NCI-H1694 (cell line): Measurements from ENCODE around the gene MT1B.

Experiments used
- DNase-seq: peaks from one replicate; lab custom pipeline; 2025; lab: John Stamatoyannopoulos, UW

MT1B gene

GRCh38 chr16:56651586-56651985 is at the start of gene MT1B:
Gene MT1B, plus strand, starts transcription at chr16:56651886. Its CDS starts 68 bp downstream, at chr16:56651954.
- DNase-seq, result no peak

- DNase-seq, result peak; percentile 44
Measured at GRCh38 chr16:56603589-56603988, 48.1 kb upstream of the MT1B start.

GRCh38 chr16:56604966-56605365 is 46.7 kb upstream of the MT1B start:
- DNase-seq, result no peak

GRCh38 chr16:56605475-56605874 is 46.2 kb upstream of the MT1B start:
- no peak for DNase-seq

GRCh38 chr16:56606071-56606475 is 45.6 kb upstream of the MT1B start:
- DNase-seq, result no peak

GRCh38 chr16:56606476-56607108 is 45.1 kb upstream of the MT1B start:
- no peak for DNase-seq

GRCh38 chr16:56607109-56607618 is 44.5 kb upstream of the MT1B start:
- DNase-seq, result no peak

GRCh38 chr16:56607675-56608042 is 44.0 kb upstream of the MT1B start:
- no peak for DNase-seq

- DNase-seq, result peak; percentile 78
Measured at GRCh38 chr16:56608043-56608875, 43.4 kb upstream of the MT1B start, which contains the start of gene MT2A. Gene MT2A, plus strand, starts transcription at chr16:56608584. Its CDS starts 72 bp downstream, at chr16:56608656.

- no peak for DNase-seq
Measured at GRCh38 chr16:56608876-56609462, 42.7 kb upstream of the MT1B start.

- peak; percentile 41 for DNase-seq
Measured at GRCh38 chr16:56609463-56609921, 42.2 kb upstream of the MT1B start.

GRCh38 chr16:56610017-56610608 is 41.6 kb upstream of the MT1B start:
- DNase-seq, result no peak

- no peak for DNase-seq
Measured at GRCh38 chr16:56610609-56611111, 41.0 kb upstream of the MT1B start.

- no peak for DNase-seq
Measured at GRCh38 chr16:56611281-56611833, 40.3 kb upstream of the MT1B start.

GRCh38 chr16:56613706-56614105 is 38.0 kb upstream of the MT1B start:
- no peak for DNase-seq

GRCh38 chr16:56614549-56614991 is 37.1 kb upstream of the MT1B start:
- DNase-seq, result no peak

GRCh38 chr16:56615353-56615752 is 36.3 kb upstream of the MT1B start:
- no peak for DNase-seq

- no peak for DNase-seq
Measured at GRCh38 chr16:56616608-56617211, 35.0 kb upstream of the MT1B start.

GRCh38 chr16:56617212-56618085 is 34.2 kb upstream of the MT1B start:
- no peak for DNase-seq

GRCh38 chr16:56618138-56618537 is 33.5 kb upstream of the MT1B start:
- no peak for DNase-seq
